H1 (cell line): ENCODE results near the gene WDR90. TPM values are rescaled to one million over a fixed set of nuclear protein-coding genes. Genes with fewer than 3 reads are reported as not detected.

Source experiments
- JUN ChIP-seq: IDR thresholded peaks from 2 replicates; pipeline ENCODE4 v1.6.1; 2011; ENCODE audit warnings: low read depth, mild to moderate bottlenecking, improper control_type of control experiment, low read length
- NANOG ChIP-seq: IDR thresholded peaks from 2 replicates; pipeline ENCODE4 v1.6.1; 2011; ENCODE audit warnings: low read length, low read depth, mild to moderate bottlenecking, inconsistent platforms; ENCODE audit not compliant: insufficient read depth, poor library complexity, severe bottlenecking
- polyA plus RNA-seq, 7 experiments: library from polyadenylated mRNA; depleted of rRNA in 3 of 7; stranded (reverse) in 5 of 7; unstranded in 2 of 7; fragments of >200 nt in 5 of 7; fragments of 200-250 nt in 2 of 7; gene quantifications; 1 replicate in 5 of 7; 2 replicates in 1 of 7; 4 replicates in 1 of 7; pipeline versions ENCODE4 v1.2.1 to v1.2.3, GENCODE V29; 2011 to 2013; ENCODE audit warnings: missing spikeins in 2 of 7, mixed read lengths in 2 of 7
- total RNA-seq: library from RNA; stranded (reverse); fragmentation: NEBNext Ultra II Directional; extraction: Animal tissue kit (Norgen Biotek cat#: 25700); gene quantifications from 2 replicates; pipeline ENCODE4 v1.2.1, GENCODE V29; 2021

The WDR90 gene
- total and polyA plus RNA-seq, 2 of the 8 experiments (the other 6 are each of a cell fraction or from before 2014, with no cell fraction given), result 24.0 to 47.2 TPM

DNA sequence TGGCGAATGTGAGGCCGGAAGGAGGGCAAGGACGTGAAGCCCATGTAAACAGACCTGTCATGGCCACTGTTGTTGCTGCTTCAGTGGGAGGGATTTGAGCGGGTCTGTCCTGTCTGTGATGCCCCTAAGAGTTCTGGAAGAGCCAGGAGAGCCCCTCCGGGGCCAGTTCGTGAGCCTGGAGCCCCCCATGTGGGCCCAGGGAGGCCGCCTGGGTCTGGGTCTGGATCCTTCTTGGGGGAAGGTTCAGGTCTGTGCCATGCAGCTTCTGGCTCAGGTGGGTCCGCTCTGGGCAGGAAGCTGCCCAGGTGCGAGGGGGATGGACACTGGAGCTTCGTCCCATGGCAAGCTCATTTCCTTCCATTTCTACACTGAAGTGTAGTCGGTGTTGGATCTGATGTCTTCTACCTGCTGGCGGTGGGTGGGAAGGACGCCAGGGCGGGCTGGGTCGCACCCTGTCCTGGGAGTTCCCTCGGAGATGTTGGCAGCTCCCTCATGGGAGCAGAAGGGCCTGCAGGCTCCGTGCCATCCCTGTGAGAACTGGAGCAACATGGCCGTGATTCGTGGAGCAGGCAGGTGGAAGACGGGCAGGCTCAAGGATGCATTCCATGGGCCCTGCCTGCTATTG, 29.6 kb upstream of the WDR90 start (continued):
- TF ChIP-seq JUN (no peak), NANOG (no peak)
